Panc1 (cell line): Measurements from ENCODE around the gene LRRTM3.

ENCODE experiments used
- CTCF ChIP-seq: fragments of 450-650 bp; IDR thresholded peaks from 2 replicates; pipeline ENCODE4 v1.5.1; 2017; ENCODE audit warnings: mild to moderate bottlenecking
- POLR2AphosphoS5 ChIP-seq: IDR thresholded peaks from 2 replicates; pipeline ENCODE4 v1.6.1; 2012; ENCODE audit warnings: mild to moderate bottlenecking, low read depth, low read length, moderate library complexity
- REST ChIP-seq, 2 experiments: IDR thresholded peaks; 2 replicates each; pipeline ENCODE4 v1.6.1; 2011 to 2012; ENCODE audit warnings: low read depth in 2 of 2, control low read depth in 1 of 2, low read length in 1 of 2, mild to moderate bottlenecking in 1 of 2, moderate library complexity in 1 of 2; ENCODE audit not compliant: insufficient read depth in 1 of 2
- SIN3A ChIP-seq: IDR thresholded peaks from 2 replicates; pipeline ENCODE4 v1.6.1; 2012; ENCODE audit warnings: low read depth, mild to moderate bottlenecking, low read length, moderate library complexity, borderline replicate concordance; ENCODE audit not compliant: insufficient read depth
- TCF7L2 ChIP-seq: IDR thresholded peaks from 2 replicates; pipeline ENCODE4 v1.6.1; 2011; ENCODE audit warnings: mild to moderate bottlenecking, low read depth, low read length, inconsistent platforms

DNA sequence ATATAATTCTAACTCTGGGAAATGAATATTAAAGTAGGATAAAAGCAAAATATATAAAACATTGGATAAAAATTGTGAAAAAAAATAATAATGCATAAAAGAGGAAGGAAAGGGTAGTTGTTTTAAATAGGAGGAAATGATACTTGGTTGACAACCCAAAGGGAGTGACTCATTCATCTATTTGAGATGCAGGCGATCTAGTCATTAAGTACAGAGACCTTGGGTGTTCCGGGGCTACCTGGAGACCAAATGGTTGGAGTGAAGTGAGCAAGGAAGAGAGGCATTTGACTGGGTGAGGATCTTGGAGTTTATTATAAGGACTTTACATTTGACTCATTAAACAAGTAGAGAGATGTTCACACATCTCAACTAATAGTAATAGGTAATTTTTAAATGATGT, 111.0 kb downstream of the LRRTM3 start:
- TF ChIP-seq CTCF (no peak), POLR2AphosphoS5 (no peak), SIN3A (no peak), REST (IDR thresholded peaks at IDR 0.05; ENCODE audit: insufficient read depth in 1 of 2, low read depth in 2 of 2, low read length in 1 of 2) (no peak), TCF7L2 (no peak)
